ENCODE measurements around the gene JDP2. TPM values are rescaled to one million over a fixed set of nuclear protein-coding genes. Genes with fewer than 3 reads are reported as not detected.

Gene JDP2
- polyA plus RNA-seq, 6 donors from 2014 or later, result 1.5 to 4.7 (median 3.3) TPM; not detected in 1

GRCh38 chr14:75443203-75443969, 15.6 kb downstream of the JDP2 start:
- DNase-seq (no peak), ATAC-seq (ENCODE audit: low read depth in 2 of 2) (no peak)
- no peaks in the 10 kb centered on the region for H3K9me3 Mint-ChIP-seq
- H3K27ac Mint-ChIP-seq, result no peak overlapping the region
- H3K27me3 Mint-ChIP-seq, result no peaks in the 10 kb centered on the region
- H3K36me3 Mint-ChIP-seq, result peaks cover 8 to 22% of the 10 kb centered on the region in 2 donors
- H3K4me1 Mint-ChIP-seq, result peaks cover 0 to 5% (median 5%) of the 10 kb centered on the region in 3 donors
- no peak overlapping the region for H3K4me3 Mint-ChIP-seq

GRCh38 chr14:75445236-75445635, 17.4 kb downstream of the JDP2 start:
- DNase-seq, result no peak
- H3K9me3 Mint-ChIP-seq, result no peaks in the 10 kb centered on the region
- H3K4me1 Mint-ChIP-seq, result peaks cover 0 to 5% (median 3%) of the 10 kb centered on the region in 3 donors
- H3K4me3 Mint-ChIP-seq, result no peak overlapping the region
- H3K27me3 Mint-ChIP-seq, result no peaks in the 10 kb centered on the region
- no peak for ATAC-seq (ENCODE audit: low read depth in 2 of 2)
- H3K36me3 Mint-ChIP-seq, result peaks cover 8 to 22% of the 10 kb centered on the region in 2 donors
- H3K27ac Mint-ChIP-seq, result peak overlapping the region in 1 of 6 donors; percentile 18

- H3K4me3 Mint-ChIP-seq, result no peak overlapping the region
- no peaks in the 10 kb centered on the region for H3K27me3 Mint-ChIP-seq
- no peak overlapping the region for H3K27ac Mint-ChIP-seq
- H3K9me3 Mint-ChIP-seq, result no peaks in the 10 kb centered on the region
- ATAC-seq (ENCODE audit: low read depth in 2 of 2) (no peak), DNase-seq (no peak)
- H3K36me3 Mint-ChIP-seq, result peaks cover 8 to 17% of the 10 kb centered on the region in 2 donors
- H3K4me1 Mint-ChIP-seq, result peaks cover 0 to 5% (median 1%) of the 10 kb centered on the region in 3 donors
Observed at GRCh38 chr14:75445963-75446362, 18.1 kb downstream of the JDP2 start.

GRCh38 chr14:75446447-75446846, 18.6 kb downstream of the JDP2 start:
- DNase-seq (no peak), ATAC-seq (ENCODE audit: low read depth in 2 of 2) (no peak)
- Mint-ChIP-seq H3K27me3 (no peaks in the 10 kb centered on the region), H3K4me1 (peaks cover 0 to 5% (median 0%) of the 10 kb centered on the region in 3 donors), H3K4me3 (no peak overlapping the region), H3K9me3 (no peaks in the 10 kb centered on the region), H3K27ac (no peak overlapping the region), H3K36me3 (peaks cover 8 to 13% of the 10 kb centered on the region in 2 donors)

- H3K4me3 Mint-ChIP-seq, result no peak overlapping the region
- H3K27me3 Mint-ChIP-seq, result no peaks in the 10 kb centered on the region
- no peak overlapping the region for H3K27ac Mint-ChIP-seq
- ATAC-seq (ENCODE audit: low read depth in 2 of 2) (no peak), DNase-seq (no peak)
- no peaks in the 10 kb centered on the region for H3K36me3 Mint-ChIP-seq
- no peaks in the 10 kb centered on the region for H3K9me3 Mint-ChIP-seq
- H3K4me1 Mint-ChIP-seq, result peaks cover 0 to 5% (median 0%) of the 10 kb centered on the region in 3 donors
Observed at GRCh38 chr14:75448209-75448608, 20.4 kb downstream of the JDP2 start.

- no peak for DNase-seq
- Mint-ChIP-seq H3K4me3 (no peak overlapping the region), H3K9me3 (no peaks in the 10 kb centered on the region), H3K27ac (peak overlapping the region in 1 of 6 donors; percentile 40), H3K4me1 (peaks cover 4 to 5% (median 4%) of the 10 kb centered on the region in 3 donors), H3K36me3 (no peaks in the 10 kb centered on the region), H3K27me3 (no peaks in the 10 kb centered on the region)
- no peak for ATAC-seq (ENCODE audit: low read depth in 2 of 2)
Observed at GRCh38 chr14:75449036-75449435, 21.2 kb downstream of the JDP2 start.

GRCh38 chr14:75449696-75450095, 21.9 kb downstream of the JDP2 start:
- Mint-ChIP-seq H3K36me3 (no peaks in the 10 kb centered on the region), H3K9me3 (no peaks in the 10 kb centered on the region), H3K4me3 (no peak overlapping the region), H3K27ac (peak overlapping the region in 1 of 6 donors; percentile 85), H3K4me1 (peaks cover 4 to 7% (median 5%) of the 10 kb centered on the region in 3 donors), H3K27me3 (no peaks in the 10 kb centered on the region)
- DNase-seq, result no peak
- ATAC-seq (ENCODE audit: low read depth in 2 of 2), result no peak

- DNase-seq, result no peak
- Mint-ChIP-seq H3K36me3 (no peaks in the 10 kb centered on the region), H3K27me3 (no peaks in the 10 kb centered on the region), H3K4me1 (peaks cover 4 to 7% (median 5%) of the 10 kb centered on the region in 3 donors), H3K9me3 (no peaks in the 10 kb centered on the region), H3K4me3 (peak overlapping the region in 1 of 8 donors; percentile 3), H3K27ac (no peak overlapping the region)
- no peak for ATAC-seq (ENCODE audit: low read depth in 2 of 2)
Observed at GRCh38 chr14:75450381-75451276, 22.8 kb downstream of the JDP2 start.

GRCh38 chr14:75452324-75452723, 24.5 kb downstream of the JDP2 start:
- Mint-ChIP-seq H3K9me3 (no peaks in the 10 kb centered on the region), H3K36me3 (no peaks in the 10 kb centered on the region), H3K27ac (peak overlapping the region in 2 of 6 donors; percentile 27 to 58), H3K4me3 (no peak overlapping the region), H3K27me3 (no peaks in the 10 kb centered on the region), H3K4me1 (peaks cover 0 to 9% (median 7%) of the 10 kb centered on the region in 3 donors)
- DNase-seq (no peak), ATAC-seq (ENCODE audit: low read depth in 2 of 2) (no peak)

- H3K36me3 Mint-ChIP-seq, result no peaks in the 10 kb centered on the region
- peak overlapping the region in 2 of 6 donors; percentile 53 to 89 for H3K27ac Mint-ChIP-seq
- H3K27me3 Mint-ChIP-seq, result no peaks in the 10 kb centered on the region
- DNase-seq, result no peak
- no peaks in the 10 kb centered on the region for H3K9me3 Mint-ChIP-seq
- H3K4me3 Mint-ChIP-seq, result no peak overlapping the region
- no peak for ATAC-seq (ENCODE audit: low read depth in 2 of 2)
- H3K4me1 Mint-ChIP-seq, result peaks cover under 1 to 11% (median 9%) of the 10 kb centered on the region in 3 donors
Observed at GRCh38 chr14:75452900-75453816, 25.3 kb downstream of the JDP2 start.

GRCh38 chr14:75453817-75454434, 26.1 kb downstream of the JDP2 start:
- H3K4me1 Mint-ChIP-seq, result peaks cover 8 to 18% (median 14%) of the 10 kb centered on the region in 3 donors
- no peaks in the 10 kb centered on the region for H3K9me3 Mint-ChIP-seq
- no peaks in the 10 kb centered on the region for H3K36me3 Mint-ChIP-seq
- peak; percentile 7 for DNase-seq
- peak overlapping the region in 2 of 6 donors; percentile 50 to 53 for H3K27ac Mint-ChIP-seq
- no peaks in the 10 kb centered on the region for H3K27me3 Mint-ChIP-seq
- peak; percentile 36 to 48 for ATAC-seq (ENCODE audit: low read depth in 2 of 2)
- no peak overlapping the region for H3K4me3 Mint-ChIP-seq

GRCh38 chr14:75454963-75455546, 27.2 kb downstream of the JDP2 start:
- no peak overlapping the region for H3K4me3 Mint-ChIP-seq
- no peak for DNase-seq
- H3K36me3 Mint-ChIP-seq, result no peaks in the 10 kb centered on the region
- no peak for ATAC-seq (ENCODE audit: low read depth in 2 of 2)
- H3K27ac Mint-ChIP-seq, result peak overlapping the region in 1 of 6 donors; percentile 53
- no peaks in the 10 kb centered on the region for H3K9me3 Mint-ChIP-seq
- H3K27me3 Mint-ChIP-seq, result no peaks in the 10 kb centered on the region
- H3K4me1 Mint-ChIP-seq, result peaks cover 11 to 24% (median 15%) of the 10 kb centered on the region in 3 donors

All from naive B cell (primary cell).